RWPE1 (cell line): ENCODE results near the gene AQP1.

Experiments
- CTCF ChIA-PET: fragments of 350-600 bp; sonication (Branson Sonifier 250); formaldehyde crosslinking; extraction: SDS; loops from one replicate; lab custom pipeline; 2021; lab: Yijun Ruan, JAX
- POLR2A ChIA-PET: fragments of 400-600 bp; formaldehyde crosslinking; extraction: SDS; loops from one replicate; lab custom pipeline; 2020; ENCODE audit warnings: antibody characterized with exemption; ENCODE audit not compliant: low non-redundant PET; lab: Yijun Ruan, JAX
- DNase-seq: peaks from one replicate; pipeline ENCODE4 v3.0.0; 2012; ENCODE audit warnings: low spot score
- H3K27ac ChIP-seq: fragments of 450-650 bp; 2 replicates; pipeline ENCODE4 v1.5.1; 2017
- CTCF ChIP-seq: fragments of 450-650 bp; conservative IDR thresholded peaks from 2 replicates; pipeline ENCODE4 v1.5.1; 2017; ENCODE audit warnings: low read depth, mild to moderate bottlenecking

AQP1 gene

DNA sequence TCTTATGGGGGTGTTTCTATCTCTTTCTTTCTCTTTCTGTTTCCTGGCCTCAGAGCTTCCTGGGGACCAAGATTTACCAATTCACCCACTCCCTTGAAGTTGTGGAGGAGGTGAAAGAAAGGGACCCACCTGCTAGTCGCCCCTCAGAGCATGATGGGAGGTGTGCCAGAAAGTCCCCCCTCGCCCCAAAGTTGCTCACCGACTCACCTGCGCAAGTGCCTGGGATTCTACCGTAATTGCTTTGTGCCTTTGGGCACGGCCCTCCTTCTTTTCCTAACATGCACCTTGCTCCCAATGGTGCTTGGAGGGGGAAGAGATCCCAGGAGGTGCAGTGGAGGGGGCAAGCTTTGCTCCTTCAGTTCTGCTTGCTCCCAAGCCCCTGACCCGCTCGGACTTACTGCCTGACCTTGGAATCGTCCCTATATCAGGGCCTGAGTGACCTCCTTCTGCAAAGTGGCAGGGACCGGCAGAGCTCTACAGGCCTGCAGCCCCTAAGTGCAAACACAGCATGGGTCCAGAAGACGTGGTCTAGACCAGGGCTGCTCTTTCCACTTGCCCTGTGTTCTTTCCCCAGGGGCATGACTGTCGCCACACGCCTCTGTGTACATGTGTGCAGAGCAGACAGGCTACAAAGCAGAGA, 12.2 kb downstream of the AQP1 start:
- no peak for TF ChIP-seq CTCF
- ChIA-PET POLR2A (no interaction called here), CTCF (interaction anchor here (1.1 to 1.4 kb wide), 3 partner anchors 10 to 15 kb away, joined by 3 to 6 read pairs (median 4); no protein-coding TSS in a partner anchor)
- H3K27ac ChIP-seq, result no peak overlapping the region
- no peak for DNase-seq

GRCh38 chr7:30924624-30925023, 13.0 kb downstream of the AQP1 start:
- ChIA-PET CTCF (interaction anchor here (0.6 to 1.2 kb wide), 3 partner anchors 9 to 14 kb away, joined by 3 to 4 read pairs (median 3); no protein-coding TSS in a partner anchor), POLR2A (no interaction called here)
- H3K27ac ChIP-seq, result no peak overlapping the region
- DNase-seq, result no peak
- TF ChIP-seq CTCF, result no peak

DNA sequence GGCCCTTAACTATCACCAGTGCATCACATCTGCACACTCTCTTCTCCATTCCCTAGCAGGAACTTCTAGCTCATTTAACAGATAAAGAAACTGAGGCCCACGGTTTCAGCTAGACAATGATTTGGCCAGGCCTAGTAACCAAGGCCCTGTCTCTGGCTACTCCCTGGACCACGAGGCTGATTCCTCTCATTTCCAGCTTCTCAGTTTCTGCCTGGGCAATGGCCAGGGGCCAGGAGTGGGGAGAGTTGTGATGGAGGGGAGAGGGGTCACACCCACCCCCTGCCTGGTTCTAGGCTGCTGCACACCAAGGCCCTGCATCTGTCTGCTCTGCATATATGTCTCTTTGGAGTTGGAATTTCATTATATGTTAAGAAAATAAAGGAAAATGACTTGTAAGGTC, 13.5 kb downstream of the AQP1 start:
- H3K27ac ChIP-seq, result no peak overlapping the region
- no peak for DNase-seq
- TF ChIP-seq CTCF, result no peak
- CTCF ChIA-PET, result interaction anchor here (0.6 to 1.2 kb wide), 3 partner anchors 9 to 13 kb away, joined by 3 to 4 read pairs (median 3); no protein-coding TSS in a partner anchor
- POLR2A ChIA-PET, result no interaction called here

DNA sequence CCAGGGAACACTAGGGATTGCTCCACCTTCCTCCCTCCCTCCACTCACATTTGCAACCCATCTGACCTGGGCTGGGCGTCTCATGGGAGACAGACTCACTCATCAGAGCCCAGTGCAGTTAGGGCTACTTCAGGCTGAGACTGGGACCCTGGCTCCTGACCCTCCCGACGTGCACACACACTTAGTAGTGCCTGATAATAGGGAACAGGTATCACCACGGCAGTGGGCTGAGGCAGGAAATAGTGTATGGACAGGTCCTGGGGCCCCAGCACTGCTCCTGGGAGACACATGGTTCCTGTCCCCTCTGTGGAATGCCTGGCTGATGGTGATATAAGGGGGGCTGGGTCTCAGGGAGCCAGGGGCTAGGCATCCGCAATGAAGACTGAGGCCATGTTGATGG, 14.3 kb downstream of the AQP1 start:
- ChIA-PET CTCF (no interaction called here), POLR2A (no interaction called here)
- no peak for DNase-seq
- no peak for TF ChIP-seq CTCF
- no peak overlapping the region for H3K27ac ChIP-seq

GRCh38 chr7:30926313-30926712, 14.7 kb downstream of the AQP1 start:
- no peak for DNase-seq
- ChIA-PET CTCF (no interaction called here), POLR2A (no interaction called here)
- no peak overlapping the region for H3K27ac ChIP-seq
- no peak for TF ChIP-seq CTCF

- CTCF ChIA-PET, result no interaction called here
- TF ChIP-seq CTCF, result no peak
Observed at GRCh38 chr7:30927040-30927439, 15.4 kb downstream of the AQP1 start.

More at GRCh38 chr7:30927040-30927439, 15.4 kb downstream of the AQP1 start:
- no peak for DNase-seq
- H3K27ac ChIP-seq, result no peak overlapping the region
- POLR2A ChIA-PET, result no interaction called here
